ENCODE results near the gene CHST15.

DNA sequence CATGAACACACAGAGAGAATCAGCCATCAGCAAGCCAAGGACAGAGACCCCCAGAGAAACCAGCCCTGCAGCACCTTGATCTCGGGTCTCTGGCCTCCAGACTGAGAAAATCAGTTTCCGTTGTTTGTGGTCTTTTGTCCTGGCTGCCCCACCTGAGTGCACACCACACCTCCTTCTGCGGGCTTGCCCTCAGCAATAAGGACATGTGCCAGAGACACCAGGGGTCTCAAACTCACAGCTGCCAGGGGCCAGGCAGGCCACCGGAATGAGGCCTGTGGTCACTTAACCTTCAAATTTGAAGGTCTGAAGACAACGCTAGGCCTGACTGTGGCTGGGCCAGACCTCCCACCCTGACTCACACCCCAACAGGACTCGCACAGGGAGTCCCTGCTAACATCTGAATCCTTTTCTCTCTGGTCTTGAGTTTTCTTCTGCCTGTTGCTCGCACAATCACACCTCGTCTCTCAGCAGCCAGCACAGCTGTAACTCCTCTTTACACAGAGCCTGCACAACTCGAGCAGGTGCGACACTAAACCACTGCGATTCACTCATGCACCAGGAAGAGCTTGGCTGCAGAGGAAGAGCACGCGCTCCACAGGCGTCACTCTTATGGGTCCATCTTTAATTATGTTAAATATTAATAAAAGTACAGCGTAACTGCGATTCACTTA, 86.2 kb downstream of the CHST15 start:
- TF ChIP-seq, protein P1, sequence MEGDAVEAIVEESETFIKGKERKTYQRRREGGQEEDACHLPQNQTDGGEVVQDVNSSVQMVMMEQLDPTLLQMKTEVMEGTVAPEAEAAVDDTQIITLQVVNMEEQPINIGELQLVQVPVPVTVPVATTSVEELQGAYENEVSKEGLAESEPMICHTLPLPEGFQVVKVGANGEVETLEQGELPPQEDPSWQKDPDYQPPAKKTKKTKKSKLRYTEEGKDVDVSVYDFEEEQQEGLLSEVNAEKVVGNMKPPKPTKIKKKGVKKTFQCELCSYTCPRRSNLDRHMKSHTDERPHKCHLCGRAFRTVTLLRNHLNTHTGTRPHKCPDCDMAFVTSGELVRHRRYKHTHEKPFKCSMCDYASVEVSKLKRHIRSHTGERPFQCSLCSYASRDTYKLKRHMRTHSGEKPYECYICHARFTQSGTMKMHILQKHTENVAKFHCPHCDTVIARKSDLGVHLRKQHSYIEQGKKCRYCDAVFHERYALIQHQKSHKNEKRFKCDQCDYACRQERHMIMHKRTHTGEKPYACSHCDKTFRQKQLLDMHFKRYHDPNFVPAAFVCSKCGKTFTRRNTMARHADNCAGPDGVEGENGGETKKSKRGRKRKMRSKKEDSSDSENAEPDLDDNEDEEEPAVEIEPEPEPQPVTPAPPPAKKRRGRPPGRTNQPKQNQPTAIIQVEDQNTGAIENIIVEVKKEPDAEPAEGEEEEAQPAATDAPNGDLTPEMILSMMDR (IDR thresholded peaks at IDR 0.05; ENCODE audit: low read depth, low read length, poor library complexity, severe bottlenecking) = no peak
- no peak for TF ChIP-seq EZH2phosphoT487 (IDR thresholded peaks at IDR 0.05; ENCODE audit: borderline replicate concordance, low read length)
